Measurements from ENCODE around the gene RNF207. TPM values are rescaled to one million over a fixed set of nuclear protein-coding genes. Genes with fewer than 3 reads are reported as not detected.

Gene RNF207
- total RNA-seq, 1 experiment from 2014 or later, result 9.2 TPM

GRCh38 chr1:6234502-6235295 is 28.8 kb downstream of the RNF207 start (continued):
- no peak for TF ChIP-seq AFF4 (CRISPR knock-in tag; IDR thresholded peaks at IDR 0.05; ENCODE audit: borderline replicate concordance)
- no peak for TF ChIP-seq ZNF416 (CRISPR knock-in tag; IDR thresholded peaks at IDR 0.05)
- no peak for TF ChIP-seq ATF1 (CRISPR knock-in tag; IDR thresholded peaks at IDR 0.05)
- no peak for TF ChIP-seq SMAD4 (CRISPR knock-in tag; IDR thresholded peaks at IDR 0.05)
- no peak for TF ChIP-seq SP1 (CRISPR knock-in tag; conservative IDR thresholded peaks at IDR 0.05)
- no peak for TF ChIP-seq ZNF281 (CRISPR knock-in tag; IDR thresholded peaks at IDR 0.05)
- no peak for TF ChIP-seq HMGA2 (CRISPR knock-in tag; IDR thresholded peaks at IDR 0.05)
- TF ChIP-seq ERG (CRISPR knock-in tag; IDR thresholded peaks at IDR 0.05), result no peak
- no peak for TF ChIP-seq NR2C2 (CRISPR knock-in tag; IDR thresholded peaks at IDR 0.05)

GRCh38 chr1:6235296-6235677 is 29.4 kb downstream of the RNF207 start:
- ChIA-PET POLR2A (interaction anchor here (1.0 to 4.6 kb wide), 4 partner anchors 10 to 29 kb away, joined by 3 to 22 read pairs (median 4); no protein-coding TSS in a partner anchor), CTCF (interaction anchor here (0.6 to 21.4 kb wide), 6 partner anchors 9 to 188 kb away, joined by 3 to 489 read pairs (median 6); partner anchors contain the start of gene RNF207)
- TF ChIP-seq NR3C1 (CRISPR knock-in tag; conservative IDR thresholded peaks at IDR 0.05; ENCODE audit: low read depth) (no peak), MYBL2 (CRISPR knock-in tag; IDR thresholded peaks at IDR 0.05) (no peak), MLX (CRISPR knock-in tag; IDR thresholded peaks at IDR 0.05) (no peak), AFF4 (CRISPR knock-in tag; IDR thresholded peaks at IDR 0.05; ENCODE audit: borderline replicate concordance) (no peak), OVOL2 (CRISPR knock-in tag; IDR thresholded peaks at IDR 0.05; ENCODE audit: borderline replicate concordance) (no peak), HMGA2 (CRISPR knock-in tag; IDR thresholded peaks at IDR 0.05) (no peak), NR1H2 (CRISPR knock-in tag; IDR thresholded peaks at IDR 0.05) (no peak), ZNF121 (CRISPR knock-in tag; IDR thresholded peaks at IDR 0.05) (no peak), ZNF232 (CRISPR knock-in tag; IDR thresholded peaks at IDR 0.05) (no peak), ZMAT4 (CRISPR knock-in tag; IDR thresholded peaks at IDR 0.05) (no peak), PREB (CRISPR knock-in tag; IDR thresholded peaks at IDR 0.05; ENCODE audit: borderline replicate concordance) (no peak), CTCF (IDR thresholded peaks at IDR 0.05) (no peak)

More at GRCh38 chr1:6235296-6235677, 29.4 kb downstream of the RNF207 start:
- H3K4me1 Mint-ChIP-seq, result peaks cover 44% of the 10 kb centered on the region
- ATAC-seq (no peak), DNase-seq (ENCODE audit: low spot score) (no peak)
- no peaks in the 10 kb centered on the region for H3K27me3 Mint-ChIP-seq (ENCODE audit: low read depth)
- H3K4me3 Mint-ChIP-seq, result peak overlapping the region; percentile 85
- peak overlapping the region; percentile 84 for H3K27ac Mint-ChIP-seq
- peaks cover 34% of the 10 kb centered on the region for H3K36me3 Mint-ChIP-seq
- H3K9me3 Mint-ChIP-seq, result no peaks in the 10 kb centered on the region

All from WTC11 (cell line).